Upper lobe of left lung (tissue), 6 donors: Measurements from ENCODE around the gene ADAMTS8. TPM values are rescaled to one million over a fixed set of nuclear protein-coding genes. Genes with fewer than 3 reads are reported as not detected.

Experiments
- ATAC-seq, 2 donors: fragments of 200-7000 bp; cut with Tn5 transposase; one replicate each; pipeline ENCODE4 v1.9.1; 2022; ENCODE audit warnings: mild to moderate bottlenecking in 2 of 2, moderate library complexity in 2 of 2; ENCODE audit not compliant: low FRiP score in 2 of 2
- DNase-seq, 2 donors: peaks; one replicate each; pipeline ENCODE4 v3.0.0-alpha.2; 2019 to 2020
- H3K27ac ChIP-seq, 4 donors: fragments of 200-600 bp; sonication (generic); one replicate each; pipeline ENCODE4 v1.5.1; 2016 to 2019
- H3K27me3 ChIP-seq, 4 donors: fragments of 200-600 bp; sonication (generic); one replicate each; pipeline ENCODE4 v1.5.1; 2017 to 2019
- H3K36me3 ChIP-seq, 4 donors: fragments of 200-600 bp; sonication (generic); one replicate each; pipeline ENCODE4 v1.5.1; 2016 to 2019
- H3K4me1 ChIP-seq, 4 donors: fragments of 200-600 bp; sonication (generic); one replicate each; pipeline ENCODE4 v1.5.1; 2018 to 2019
- H3K4me3 ChIP-seq, 4 donors: fragments of 200-600 bp; sonication (generic); one replicate each; pipeline ENCODE4 v1.5.1; 2017 to 2019; ENCODE audit warnings: mild to moderate bottlenecking in 2 of 4, moderate library complexity in 1 of 4
- H3K9me3 ChIP-seq, 4 donors: fragments of 200-600 bp; sonication (generic); one replicate each; pipeline ENCODE4 v1.5.1; 2018 to 2019
- CTCF ChIP-seq, 6 experiments: fragments of 450-650 bp in 4 of 6; fragments of 200-600 bp in 2 of 6; sonication (generic) in 2 of 6; IDR thresholded peaks; one replicate each; pipeline ENCODE4 v1.5.1; 2016 to 2019; ENCODE audit warnings: antibody characterized with exemption in 6 of 6
- EP300 ChIP-seq, 4 donors: sonication (generic); formaldehyde crosslinking; IDR thresholded peaks; one replicate each; pipeline ENCODE4 v1.5.1; 2017; ENCODE audit warnings: antibody characterized with exemption in 4 of 4, control low read depth in 2 of 4
- POLR2A ChIP-seq, 4 donors: fragments of 450-650 bp; IDR thresholded peaks; one replicate each; pipeline ENCODE4 v1.5.1; 2016 to 2017; ENCODE audit warnings: antibody characterized with exemption in 4 of 4, mild to moderate bottlenecking in 2 of 4
- POLR2AphosphoS5 ChIP-seq, 2 donors: sonication (generic); formaldehyde crosslinking; IDR thresholded peaks; one replicate each; pipeline ENCODE4 v1.5.1; 2017; ENCODE audit warnings: antibody characterized with exemption in 2 of 2
- WGBS, 2 donors: methylation state at CpG; one replicate each; pipeline ENCODE4 v1.1.5; 2017 to 2018; 5-methylcytosine and 5-hydroxymethylcytosine counted together
- total RNA-seq, 6 donors: library from RNA; depleted of rRNA in 4 of 6; stranded (reverse); fragments of >200 nt in 4 of 6; gene quantifications; one replicate each; pipeline versions ENCODE4 v1.1.0 to v1.2.1, GENCODE V29; 2016 to 2021
- donor health status: DM: no; HTN: no; CAD: no; lungs with moderate emphysema.
- donor health status: DM: no; HTN: yes; CAD: no; lungs with severe emphysema.

The ADAMTS8 gene
- total RNA-seq, 6 donors from 2014 or later = 13.0 to 52.3 (median 21.5) TPM

DNA sequence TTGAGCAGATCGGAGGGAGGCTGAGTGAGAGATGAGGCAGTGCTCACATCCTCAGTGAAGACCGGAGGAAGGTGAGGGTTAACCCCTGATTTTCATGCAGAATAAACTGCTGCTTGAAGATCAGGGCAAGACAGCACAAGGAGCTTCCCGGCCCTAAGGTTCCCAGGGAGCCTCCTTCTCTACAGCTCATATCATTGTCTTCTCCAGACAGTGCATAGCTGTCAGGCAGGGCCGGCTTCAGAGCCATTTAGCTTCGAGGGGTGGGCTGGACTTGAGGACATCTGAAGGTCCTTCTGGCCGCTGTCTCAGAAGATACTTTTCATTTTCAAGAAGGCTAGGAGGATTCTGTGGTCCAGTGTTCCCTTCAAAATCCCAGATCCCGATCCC lies 7.2 kb downstream of the ADAMTS8 start:
- TF ChIP-seq POLR2AphosphoS5 (IDR thresholded peaks at IDR 0.05) (no peak), EP300 (IDR thresholded peaks at IDR 0.05) (no peak), POLR2A (IDR thresholded peaks at IDR 0.05) (no peak), CTCF (IDR thresholded peaks at IDR 0.05) (no peak)
- DNase-seq = no peak
- no peak for ATAC-seq
- H3K4me1 ChIP-seq = peaks cover 6 to 14% (median 11%) of the 10 kb centered on the region in 4 donors
- no peak overlapping the region for H3K4me3 ChIP-seq
- no peaks in the 10 kb centered on the region for H3K9me3 ChIP-seq
- peak overlapping the region in 3 of 4 donors; percentile 62 to 76 (median 66) for H3K27ac ChIP-seq
- 71 to 72% methylated on average over 7 of the region's 7 CpGs for WGBS, 2 donors
- H3K36me3 ChIP-seq = no peaks in the 10 kb centered on the region
- H3K27me3 ChIP-seq = peaks cover 0 to 2% (median 0%) of the 10 kb centered on the region in 4 donors

- H3K9me3 ChIP-seq = no peaks in the 10 kb centered on the region
- ATAC-seq (peak; percentile 38 to 53), DNase-seq (peak in 1 of 2 donors; percentile 31)
- no peaks in the 10 kb centered on the region for H3K27me3 ChIP-seq
- WGBS, 2 donors = 40 to 42% methylated on average over 13 to 14 of the region's 14 CpGs
- H3K36me3 ChIP-seq = no peaks in the 10 kb centered on the region
- peaks cover 6 to 14% (median 11%) of the 10 kb centered on the region in 4 donors for H3K4me1 ChIP-seq
- peak overlapping the region in 3 of 4 donors; percentile 62 to 76 (median 75) for H3K27ac ChIP-seq
- no peak overlapping the region for H3K4me3 ChIP-seq
- TF ChIP-seq POLR2AphosphoS5 (IDR thresholded peaks at IDR 0.05) (peak; percentile 45 to 82), CTCF (IDR thresholded peaks at IDR 0.05) (no peak), POLR2A (IDR thresholded peaks at IDR 0.05) (no peak), EP300 (IDR thresholded peaks at IDR 0.05) (no peak)
Observed at GRCh38 chr11:130420478-130421198, 7.8 kb downstream of the ADAMTS8 start.

- peak in 1 of 2 donors; percentile 1 for ATAC-seq
- H3K27ac ChIP-seq = peak overlapping the region; percentile 17 to 75 (median 46)
- WGBS, 2 donors = 39 to 59% methylated on average over 12 of the region's 12 CpGs
Observed at GRCh38 chr11:130418756-130419155, 9.7 kb downstream of the ADAMTS8 start.

GRCh38 chr11:130418210-130418609 lies 10.2 kb downstream of the ADAMTS8 start:
- Histone ChIP-seq H3K27me3 (no peaks in the 10 kb centered on the region), H3K27ac (peak overlapping the region in 3 of 4 donors; percentile 18 to 73 (median 34)), H3K36me3 (no peaks in the 10 kb centered on the region), H3K4me1 (peaks cover 6 to 14% (median 11%) of the 10 kb centered on the region in 4 donors), H3K4me3 (no peak overlapping the region), H3K9me3 (no peaks in the 10 kb centered on the region)
- WGBS, 2 donors = 86 to 94% methylated on average over 4 to 5 of the region's 5 CpGs
- peak in 1 of 2 donors; percentile 10 for DNase-seq
- no peak for ATAC-seq
- no peak for TF ChIP-seq POLR2AphosphoS5 (IDR thresholded peaks at IDR 0.05)
- no peak for TF ChIP-seq EP300 (IDR thresholded peaks at IDR 0.05)
- TF ChIP-seq POLR2A (IDR thresholded peaks at IDR 0.05) = no peak
- TF ChIP-seq CTCF (IDR thresholded peaks at IDR 0.05) = no peak

More at GRCh38 chr11:130418756-130419155, 9.7 kb downstream of the ADAMTS8 start:
- Histone ChIP-seq H3K4me1 (peaks cover 6 to 14% (median 11%) of the 10 kb centered on the region in 4 donors), H3K9me3 (no peaks in the 10 kb centered on the region), H3K4me3 (no peak overlapping the region), H3K36me3 (no peaks in the 10 kb centered on the region), H3K27me3 (no peaks in the 10 kb centered on the region)
- TF ChIP-seq CTCF (IDR thresholded peaks at IDR 0.05) = no peak
- peak; percentile 68 to 69 for TF ChIP-seq POLR2AphosphoS5 (IDR thresholded peaks at IDR 0.05)
- TF ChIP-seq POLR2A (IDR thresholded peaks at IDR 0.05) = no peak
- peak in 2 of 4 donors; percentile 18 to 38 for TF ChIP-seq EP300 (IDR thresholded peaks at IDR 0.05)
- peak; percentile 29 to 52 for DNase-seq
